Endothelial cell of umbilical vein (primary cell): ENCODE measurements around the gene POU6F2.

Source experiments
- CTCF ChIP-seq, 2 donors: IDR thresholded peaks; 1 replicate in 1 of 2; 2 replicates in 1 of 2; pipeline ENCODE4 v1.5.1; 2011; ENCODE audit warnings: low read length in 2 of 2, mild to moderate bottlenecking in 2 of 2, moderate library complexity in 2 of 2, control low read depth in 1 of 2, inconsistent platforms in 1 of 2, low read depth in 1 of 2; ENCODE audit not compliant: insufficient read depth in 1 of 2; ENCODE audit errors: extremely low read depth in 1 of 2
- EZH2 ChIP-seq: IDR thresholded peaks from 2 replicates; pipeline ENCODE4 v1.6.1; 2012; ENCODE audit warnings: borderline replicate concordance, low read depth, mild to moderate bottlenecking, moderate library complexity, low read length, inconsistent platforms; ENCODE audit not compliant: severe bottlenecking
- FOS ChIP-seq: IDR thresholded peaks from 2 replicates; pipeline ENCODE4 v1.6.1; 2011; ENCODE audit warnings: mild to moderate bottlenecking, low read length, moderate library complexity, borderline replicate concordance; ENCODE audit not compliant: insufficient read depth
- GATA2 ChIP-seq: IDR thresholded peaks from 2 replicates; pipeline ENCODE4 v1.7.0; 2011; ENCODE audit warnings: low read depth, mild to moderate bottlenecking, moderate library complexity, mixed read lengths, low read length; ENCODE audit not compliant: insufficient read length, insufficient read depth
- JUN ChIP-seq: IDR thresholded peaks from 2 replicates; pipeline ENCODE4 v1.6.1; 2011; ENCODE audit warnings: borderline replicate concordance, low read depth; ENCODE audit not compliant: insufficient read length, insufficient read depth
- MAX ChIP-seq: IDR thresholded peaks from 2 replicates; pipeline ENCODE4 v1.6.1; 2011; ENCODE audit not compliant: insufficient read depth, insufficient read length
- POLR2A ChIP-seq: IDR thresholded peaks from 2 replicates; pipeline ENCODE4 v1.6.1; 2012; ENCODE audit warnings: low read depth, mild to moderate bottlenecking, control low read depth, low read length
- POLR2AphosphoS5 ChIP-seq: IDR thresholded peaks from 2 replicates; pipeline ENCODE4 v1.6.1; 2012; ENCODE audit warnings: low read depth, mild to moderate bottlenecking, control low read depth, low read length, moderate library complexity; ENCODE audit not compliant: insufficient read depth

- no peak for TF ChIP-seq CTCF (IDR thresholded peaks at IDR 0.05; ENCODE audit: extremely low read depth in 1 of 2, insufficient read depth in 1 of 2, low read depth in 1 of 2, low read length in 2 of 2)
- no peak for TF ChIP-seq JUN
- TF ChIP-seq POLR2A: no peak
- no peak for TF ChIP-seq POLR2AphosphoS5
- TF ChIP-seq MAX: no peak
- no peak for TF ChIP-seq EZH2
- TF ChIP-seq GATA2: no peak
- TF ChIP-seq FOS: no peak
These were observed 389.7 kb downstream of the POU6F2 start for GRCh38 chr7:39367451-39367850.
